Immature natural killer cell (primary cell): Measurements from ENCODE around the gene SLC7A10. TPM values are rescaled to one million over a fixed set of nuclear protein-coding genes. Genes with fewer than 3 reads are reported as not detected.
A peak's percentile ranks its signal among the peaks of the same experiment; 100 is the strongest.

Experiments used
- DNase-seq, 3 donors: peaks; one replicate each; pipeline ENCODE4 v3.0.0; 2022; ENCODE audit warnings: mixed read lengths in 1 of 3
- H3K27ac Mint-ChIP-seq, 6 donors: one replicate each; pipeline ENCODE4 v1.8.0; 2020; ENCODE audit warnings: mixed read lengths in 6 of 6, mild to moderate bottlenecking in 5 of 6, inconsistent platforms in 4 of 6, moderate library complexity in 3 of 6
- H3K27me3 Mint-ChIP-seq, 3 donors: one replicate each; pipeline ENCODE4 v1.8.0; 2020 to 2021; ENCODE audit warnings: low read depth in 3 of 3, mild to moderate bottlenecking in 3 of 3, mixed read lengths in 3 of 3, moderate library complexity in 3 of 3, inconsistent platforms in 1 of 3
- H3K36me3 Mint-ChIP-seq, 3 donors: one replicate each; pipeline ENCODE4 v1.8.0; 2020; ENCODE audit warnings: mixed read lengths in 3 of 3, inconsistent platforms in 2 of 3, mild to moderate bottlenecking in 2 of 3
- H3K4me1 Mint-ChIP-seq, 2 donors: one replicate each; pipeline ENCODE4 v1.8.0; 2020; ENCODE audit warnings: inconsistent platforms in 2 of 2, mild to moderate bottlenecking in 2 of 2, mixed read lengths in 2 of 2, moderate library complexity in 1 of 2
- H3K4me3 Mint-ChIP-seq, 5 donors: one replicate each; pipeline ENCODE4 v1.8.0; 2020; ENCODE audit warnings: mild to moderate bottlenecking in 5 of 5, mixed read lengths in 5 of 5, inconsistent platforms in 3 of 5, moderate library complexity in 3 of 5
- H3K9me3 Mint-ChIP-seq, 6 donors: one replicate each; pipeline ENCODE4 v1.8.0; 2020; ENCODE audit warnings: mild to moderate bottlenecking in 6 of 6, mixed read lengths in 6 of 6, inconsistent platforms in 4 of 6, moderate library complexity in 3 of 6
- polyA plus RNA-seq, 3 donors: library from polyadenylated mRNA; unstranded; fragments of 300-500 nt; fragmentation: Illumina TruSeq; gene quantifications; one replicate each; pipeline ENCODE4 v1.2.3, GENCODE V29; 2021

The SLC7A10 gene
- not detected for polyA plus RNA-seq

GRCh38 chr19:33225458-33225926, at the start of gene SLC7A10:
Gene SLC7A10, minus strand, starts transcription at chr19:33225850. Its CDS starts 147 bp downstream, at chr19:33225703.
- peaks cover 14 to 18% (median 16%) of the 10 kb centered on the region in 6 donors for H3K9me3 Mint-ChIP-seq
- peak within 1 kb of the TSS; percentile 56 to 81 (median 76) for H3K4me3 Mint-ChIP-seq
- peaks cover 9 to 15% of the 10 kb centered on the region in 2 donors for H3K4me1 Mint-ChIP-seq
- no peak for DNase-seq
- H3K27ac Mint-ChIP-seq: peak within 1 kb of the TSS in 1 of 6 donors; percentile 74
- H3K36me3 Mint-ChIP-seq: peaks cover 6 to 15% (median 10%) of the 10 kb centered on the region in 3 donors
- peaks cover 17 to 37% (median 27%) of the 10 kb centered on the region in 3 donors for H3K27me3 Mint-ChIP-seq

GRCh38 chr19:33274663-33275558, 49.3 kb upstream of the SLC7A10 start:
- Mint-ChIP-seq H3K4me1 (peaks cover 5% of the 10 kb centered on the region in 2 donors), H3K4me3 (no peak overlapping the region), H3K36me3 (no peaks in the 10 kb centered on the region), H3K27me3 (peaks cover 0 to 6% (median 0%) of the 10 kb centered on the region in 3 donors), H3K27ac (no peak overlapping the region), H3K9me3 (no peaks in the 10 kb centered on the region)
- DNase-seq: no peak

GRCh38 chr19:33273881-33274662, 48.4 kb upstream of the SLC7A10 start:
- Mint-ChIP-seq H3K27me3 (peaks cover 0 to 6% (median 0%) of the 10 kb centered on the region in 3 donors), H3K4me1 (peaks cover 5% of the 10 kb centered on the region in 2 donors), H3K27ac (peak overlapping the region in 3 of 6 donors; percentile 15 to 84 (median 59)), H3K4me3 (no peak overlapping the region), H3K9me3 (no peaks in the 10 kb centered on the region), H3K36me3 (no peaks in the 10 kb centered on the region)
- DNase-seq: peak in 2 of 3 donors; percentile 10 to 32

- Mint-ChIP-seq H3K36me3 (no peaks in the 10 kb centered on the region), H3K4me3 (no peak overlapping the region), H3K27ac (no peak overlapping the region), H3K9me3 (no peaks in the 10 kb centered on the region), H3K27me3 (peaks cover 0 to 6% (median 0%) of the 10 kb centered on the region in 3 donors), H3K4me1 (peaks cover 5% of the 10 kb centered on the region in 2 donors)
- DNase-seq: no peak
Observed at GRCh38 chr19:33273065-33273736, 47.6 kb upstream of the SLC7A10 start.

- Mint-ChIP-seq H3K27ac (no peak overlapping the region), H3K9me3 (no peaks in the 10 kb centered on the region), H3K36me3 (no peaks in the 10 kb centered on the region), H3K27me3 (peaks cover 0 to 8% (median 0%) of the 10 kb centered on the region in 3 donors), H3K4me1 (peaks cover 5% of the 10 kb centered on the region in 2 donors), H3K4me3 (no peak overlapping the region)
- no peak for DNase-seq
Observed at GRCh38 chr19:33271246-33272021, 45.8 kb upstream of the SLC7A10 start.

- peaks cover 5% of the 10 kb centered on the region in 2 donors for H3K4me1 Mint-ChIP-seq
- no peaks in the 10 kb centered on the region for H3K36me3 Mint-ChIP-seq
- DNase-seq: no peak
- no peaks in the 10 kb centered on the region for H3K9me3 Mint-ChIP-seq
- H3K27me3 Mint-ChIP-seq: peaks cover 0 to 8% (median 0%) of the 10 kb centered on the region in 3 donors
- H3K27ac Mint-ChIP-seq: no peak overlapping the region
- no peak overlapping the region for H3K4me3 Mint-ChIP-seq
Observed at GRCh38 chr19:33270769-33271168, 45.1 kb upstream of the SLC7A10 start.

GRCh38 chr19:33269016-33269415, 43.4 kb upstream of the SLC7A10 start:
- Mint-ChIP-seq H3K4me3 (no peak overlapping the region), H3K9me3 (no peaks in the 10 kb centered on the region), H3K27ac (no peak overlapping the region), H3K36me3 (no peaks in the 10 kb centered on the region), H3K27me3 (peaks cover 0 to 4% (median 0%) of the 10 kb centered on the region in 3 donors), H3K4me1 (peaks cover 3% of the 10 kb centered on the region in 2 donors)
- no peak for DNase-seq

GRCh38 chr19:33268162-33268991, 42.7 kb upstream of the SLC7A10 start:
- Mint-ChIP-seq H3K4me3 (no peak overlapping the region), H3K4me1 (peaks cover 0 to 2% of the 10 kb centered on the region in 2 donors), H3K36me3 (no peaks in the 10 kb centered on the region), H3K9me3 (no peaks in the 10 kb centered on the region), H3K27ac (no peak overlapping the region), H3K27me3 (peaks cover 0 to 4% (median 0%) of the 10 kb centered on the region in 3 donors)
- DNase-seq: no peak

GRCh38 chr19:33267706-33268105, 42.1 kb upstream of the SLC7A10 start:
- H3K36me3 Mint-ChIP-seq: no peaks in the 10 kb centered on the region
- no peak overlapping the region for H3K4me3 Mint-ChIP-seq
- H3K4me1 Mint-ChIP-seq: peaks cover 2% of the 10 kb centered on the region in 2 donors
- H3K27me3 Mint-ChIP-seq: peaks cover 0 to 2% (median 0%) of the 10 kb centered on the region in 3 donors
- no peaks in the 10 kb centered on the region for H3K9me3 Mint-ChIP-seq
- DNase-seq: no peak
- H3K27ac Mint-ChIP-seq: no peak overlapping the region

- H3K27me3 Mint-ChIP-seq: peaks cover 0 to 2% (median 0%) of the 10 kb centered on the region in 3 donors
- no peak overlapping the region for H3K4me3 Mint-ChIP-seq
- H3K27ac Mint-ChIP-seq: no peak overlapping the region
- no peaks in the 10 kb centered on the region for H3K36me3 Mint-ChIP-seq
- H3K4me1 Mint-ChIP-seq: peaks cover 7 to 9% of the 10 kb centered on the region in 2 donors
- no peaks in the 10 kb centered on the region for H3K9me3 Mint-ChIP-seq
- no peak for DNase-seq
Observed at GRCh38 chr19:33266974-33267484, 41.4 kb upstream of the SLC7A10 start.

- no peaks in the 10 kb centered on the region for H3K36me3 Mint-ChIP-seq
- H3K9me3 Mint-ChIP-seq: no peaks in the 10 kb centered on the region
- H3K27me3 Mint-ChIP-seq: peaks cover 0 to 2% (median 2%) of the 10 kb centered on the region in 3 donors
- no peak overlapping the region for H3K4me3 Mint-ChIP-seq
- DNase-seq: no peak
- no peak overlapping the region for H3K27ac Mint-ChIP-seq
- H3K4me1 Mint-ChIP-seq: peaks cover 26% of the 10 kb centered on the region in 2 donors
Observed at GRCh38 chr19:33264881-33265445, 39.3 kb upstream of the SLC7A10 start.
